Tibial nerve (tissue), 4 donors: ENCODE results near the gene ACTRT3. TPM values are rescaled to one million over a fixed set of nuclear protein-coding genes. Genes with fewer than 3 reads are reported as not detected.

Experiments
- DNase-seq, 2 donors: peaks; one replicate each; pipeline ENCODE4 v3.0.0-alpha.2; 2019; ENCODE audit warnings: low spot score in 2 of 2
- H3K27ac ChIP-seq, 4 donors: fragments of 200-600 bp; sonication (generic) in 3 of 4; one replicate each; pipeline ENCODE4 v1.5.1; 2017 to 2019; ENCODE audit warnings: mild to moderate bottlenecking in 1 of 4
- H3K27me3 ChIP-seq, 2 donors: fragments of 200-600 bp; sonication (generic) in 1 of 2; one replicate each; pipeline versions ENCODE4 v1.5.1 to v1.6.0; 2017 to 2019
- H3K36me3 ChIP-seq, 3 donors: fragments of 200-600 bp; sonication (generic); one replicate each; pipeline ENCODE4 v1.5.1; 2018 to 2019
- H3K4me1 ChIP-seq, 4 donors: fragments of 200-600 bp; sonication (generic) in 3 of 4; one replicate each; pipeline ENCODE4 v1.5.1; 2017 to 2019
- H3K4me3 ChIP-seq, 4 donors: fragments of 200-600 bp; sonication (generic) in 3 of 4; one replicate each; pipeline ENCODE4 v1.5.1; 2017 to 2019; ENCODE audit warnings: mild to moderate bottlenecking in 1 of 4, moderate library complexity in 1 of 4
- H3K9me3 ChIP-seq, 4 donors: fragments of 200-600 bp; sonication (generic) in 3 of 4; one replicate each; pipeline ENCODE4 v1.5.1; 2017 to 2019
- CTCF ChIP-seq, 5 experiments: fragments of 200-600 bp in 3 of 5; fragments of 450-650 bp in 2 of 5; sonication (generic) in 3 of 5; IDR thresholded peaks; one replicate each; pipeline ENCODE4 v1.5.1; 2016 to 2019; ENCODE audit warnings: antibody characterized with exemption in 5 of 5, mild to moderate bottlenecking in 3 of 5, moderate library complexity in 2 of 5
- EP300 ChIP-seq, 2 donors: sonication (generic); formaldehyde crosslinking; IDR thresholded peaks; one replicate each; pipeline ENCODE4 v1.6.1; 2017; ENCODE audit warnings: antibody characterized with exemption in 2 of 2, mild to moderate bottlenecking in 1 of 2
- POLR2A ChIP-seq, 2 donors: fragments of 450-650 bp; IDR thresholded peaks; one replicate each; pipeline ENCODE4 v1.6.1; 2017; ENCODE audit warnings: antibody characterized with exemption in 2 of 2, mild to moderate bottlenecking in 2 of 2, moderate library complexity in 2 of 2
- WGBS, 2 donors: methylation state at CpG; one replicate each; pipeline ENCODE4 v1.1.5; 2018; 5-methylcytosine and 5-hydroxymethylcytosine counted together
- total RNA-seq, 4 donors: library from RNA; depleted of rRNA; stranded (reverse); fragments of >200 nt; gene quantifications; one replicate each; pipeline ENCODE4 v1.1.0, GENCODE V29; 2016

ACTRT3 gene
- total RNA-seq, 4 donors from 2014 or later: 0.78 to 3.9 (median 2.5) TPM

GRCh38 chr3:169764312-169764881, 5.0 kb downstream of the ACTRT3 start:
- DNase-seq: peak; percentile 43 to 46
- H3K27ac ChIP-seq: peak overlapping the region; percentile 93 to 97 (median 94)
- no peak for TF ChIP-seq POLR2A (IDR thresholded peaks at IDR 0.05)
- TF ChIP-seq CTCF (IDR thresholded peaks at IDR 0.05): no peak
- no peak for TF ChIP-seq EP300 (IDR thresholded peaks at IDR 0.05)
- H3K36me3 ChIP-seq: no peaks in the 10 kb centered on the region
- WGBS, 2 donors: 0% methylated on average over 19 to 30 of the region's 46 CpGs
- peak overlapping the region; percentile 54 to 85 (median 84) for H3K4me3 ChIP-seq
- peaks cover 0 to 19% (median 3%) of the 10 kb centered on the region in 4 donors for H3K4me1 ChIP-seq
- H3K27me3 ChIP-seq: no peaks in the 10 kb centered on the region
- H3K9me3 ChIP-seq: peaks cover 0 to 5% (median 0%) of the 10 kb centered on the region in 4 donors

GRCh38 chr3:169760479-169760878, 8.9 kb downstream of the ACTRT3 start:
- Histone ChIP-seq H3K9me3 (no peaks in the 10 kb centered on the region), H3K4me1 (peaks cover 0 to 19% (median 3%) of the 10 kb centered on the region in 4 donors), H3K27me3 (no peaks in the 10 kb centered on the region), H3K36me3 (no peaks in the 10 kb centered on the region), H3K27ac (no peak overlapping the region), H3K4me3 (no peak overlapping the region)
- 59 to 62% methylated on average over 4 of the region's 4 CpGs for WGBS, 2 donors
- TF ChIP-seq CTCF (IDR thresholded peaks at IDR 0.05) (no peak), POLR2A (IDR thresholded peaks at IDR 0.05) (no peak), EP300 (IDR thresholded peaks at IDR 0.05) (no peak)
- DNase-seq: no peak

- Histone ChIP-seq H3K4me1 (peaks cover 0 to 19% (median 3%) of the 10 kb centered on the region in 4 donors), H3K9me3 (no peaks in the 10 kb centered on the region), H3K4me3 (no peak overlapping the region), H3K36me3 (no peaks in the 10 kb centered on the region), H3K27me3 (no peaks in the 10 kb centered on the region), H3K27ac (no peak overlapping the region)
- no peak for TF ChIP-seq CTCF (IDR thresholded peaks at IDR 0.05)
- TF ChIP-seq EP300 (IDR thresholded peaks at IDR 0.05): no peak
- no peak for TF ChIP-seq POLR2A (IDR thresholded peaks at IDR 0.05)
- 79 to 87% methylated on average over 2 of the region's 2 CpGs for WGBS, 2 donors
- no peak for DNase-seq
These were observed 10.1 kb downstream of the ACTRT3 start for GRCh38 chr3:169759256-169759655.

- Histone ChIP-seq H3K36me3 (no peaks in the 10 kb centered on the region), H3K27ac (no peak overlapping the region), H3K27me3 (no peaks in the 10 kb centered on the region), H3K4me3 (no peak overlapping the region), H3K9me3 (no peaks in the 10 kb centered on the region), H3K4me1 (peaks cover 0 to 11% (median 0%) of the 10 kb centered on the region in 4 donors)
- no peak for TF ChIP-seq POLR2A (IDR thresholded peaks at IDR 0.05)
- DNase-seq: no peak
- WGBS, 2 donors: 66 to 67% methylated on average over 5 of the region's 5 CpGs
These were observed 10.9 kb downstream of the ACTRT3 start for GRCh38 chr3:169758359-169758994.

- Histone ChIP-seq H3K9me3 (no peaks in the 10 kb centered on the region), H3K27me3 (peaks cover 0 to 8% of the 10 kb centered on the region in 2 donors), H3K4me1 (no peaks in the 10 kb centered on the region), H3K27ac (no peak overlapping the region), H3K4me3 (no peak overlapping the region), H3K36me3 (no peaks in the 10 kb centered on the region)
- DNase-seq: no peak
- TF ChIP-seq EP300 (IDR thresholded peaks at IDR 0.05) (no peak), CTCF (IDR thresholded peaks at IDR 0.05) (no peak), POLR2A (IDR thresholded peaks at IDR 0.05) (no peak)
- WGBS, 2 donors: 72 to 74% methylated on average over 2 of the region's 2 CpGs
These were observed 13.9 kb downstream of the ACTRT3 start for GRCh38 chr3:169755488-169755887.
